HG02759 (cell line): ENCODE measurements around the gene RNF157.

Source experiments
- ATAC-seq: cut with Tn5 transposase; IDR thresholded peaks from one replicate; pipeline ENCODE4 v1.9.1; 2021; ENCODE audit warnings: mild to moderate bottlenecking, moderate library complexity; ENCODE audit not compliant: unreplicated experiment

The RNF157 gene

GRCh38 chr17:76102944-76103273, 137.4 kb downstream of the RNF157 start:
- ATAC-seq = no peak

- no peak for ATAC-seq
Observed at GRCh38 chr17:76097716-76098295, 142.5 kb downstream of the RNF157 start.

GRCh38 chr17:76095943-76096342, 144.3 kb downstream of the RNF157 start:
- ATAC-seq = no peak

GRCh38 chr17:76094046-76094445, 146.2 kb downstream of the RNF157 start:
- no peak for ATAC-seq

GRCh38 chr17:76092526-76093413, 147.5 kb downstream of the RNF157 start:
- ATAC-seq = no peak
